ELR (cell line): ENCODE results near the gene EVPL.
"Not testable (repeated sequence)": the region's sequence is repeated elsewhere in the genome, so short reads cannot be mapped to it uniquely, and the experiment has no call there.

ENCODE experiments used
- DNase-seq: peaks from one replicate; pipeline ENCODE4 v3.0.0-alpha.2; 2015; ENCODE audit warnings: low read depth

EVPL gene

DNA sequence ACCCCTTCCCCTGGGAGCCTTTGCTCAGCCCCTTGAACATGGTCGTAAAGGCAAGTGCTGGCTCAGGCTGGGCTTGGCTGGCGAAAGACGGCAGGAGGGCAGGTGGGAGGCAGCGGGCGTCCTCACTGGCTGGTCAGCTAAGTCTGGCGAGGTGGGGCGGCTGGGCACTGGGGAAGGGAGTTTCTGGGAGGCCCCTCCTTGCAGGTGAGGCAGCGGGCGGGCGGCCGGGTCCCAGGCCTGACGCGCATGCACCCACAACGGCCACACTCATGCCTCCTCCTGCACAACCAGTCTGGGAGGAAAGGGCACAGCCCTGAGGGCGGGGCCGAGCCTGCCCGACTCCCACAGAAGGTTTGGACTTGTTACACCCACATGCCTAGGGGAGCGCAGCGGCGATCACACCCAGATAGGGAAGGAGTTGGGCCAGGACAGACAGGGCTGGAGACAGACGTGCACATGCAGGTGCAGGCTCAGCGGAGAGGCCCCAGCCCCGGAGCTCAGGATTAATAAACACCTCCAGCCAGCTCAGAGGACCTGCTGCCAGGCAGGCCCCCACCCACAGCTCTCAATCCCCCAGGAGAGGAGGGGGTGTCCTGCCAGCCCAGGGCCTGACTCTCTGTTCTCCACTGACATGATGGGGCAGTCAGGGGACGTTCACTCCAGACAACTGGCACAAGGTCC, at the start of gene EVPL:
Gene EVPL, minus strand, starts transcription at position 148 of the 681 bp plus-strand sequence. Its CDS starts 108 bp downstream, at position 40.
- DNase-seq, result no peak

DNA sequence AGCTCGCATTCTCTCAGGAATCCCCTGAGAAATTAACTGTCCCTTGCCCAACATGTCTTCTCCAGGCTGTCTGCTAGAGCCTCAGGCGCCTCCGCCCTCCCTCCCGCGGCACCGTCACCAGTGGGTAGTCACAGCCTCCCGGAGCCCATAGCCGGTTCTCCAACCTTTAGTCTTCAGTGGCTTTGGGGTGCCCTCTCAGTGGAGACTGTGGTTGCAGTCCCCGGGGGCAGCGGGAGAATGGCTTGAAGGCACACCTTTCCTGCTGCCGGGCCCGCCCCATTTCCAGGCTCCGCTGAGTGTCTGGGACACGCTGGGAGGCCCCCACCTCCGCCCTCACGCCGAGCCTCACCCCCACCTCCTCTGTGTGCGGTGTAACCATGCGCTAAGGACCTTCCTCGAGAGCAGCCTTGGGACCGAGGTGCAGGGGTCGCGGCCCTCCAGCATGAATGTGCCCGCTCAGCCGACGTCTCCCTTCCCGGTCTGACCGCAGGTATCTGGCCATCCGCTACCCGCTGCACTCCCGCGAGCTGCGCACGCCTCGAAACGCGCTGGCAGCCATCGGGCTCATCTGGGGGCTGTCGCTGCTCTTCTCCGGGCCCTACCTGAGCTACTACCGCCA, 49.1 kb upstream of the EVPL start:
- no peak for DNase-seq

DNA sequence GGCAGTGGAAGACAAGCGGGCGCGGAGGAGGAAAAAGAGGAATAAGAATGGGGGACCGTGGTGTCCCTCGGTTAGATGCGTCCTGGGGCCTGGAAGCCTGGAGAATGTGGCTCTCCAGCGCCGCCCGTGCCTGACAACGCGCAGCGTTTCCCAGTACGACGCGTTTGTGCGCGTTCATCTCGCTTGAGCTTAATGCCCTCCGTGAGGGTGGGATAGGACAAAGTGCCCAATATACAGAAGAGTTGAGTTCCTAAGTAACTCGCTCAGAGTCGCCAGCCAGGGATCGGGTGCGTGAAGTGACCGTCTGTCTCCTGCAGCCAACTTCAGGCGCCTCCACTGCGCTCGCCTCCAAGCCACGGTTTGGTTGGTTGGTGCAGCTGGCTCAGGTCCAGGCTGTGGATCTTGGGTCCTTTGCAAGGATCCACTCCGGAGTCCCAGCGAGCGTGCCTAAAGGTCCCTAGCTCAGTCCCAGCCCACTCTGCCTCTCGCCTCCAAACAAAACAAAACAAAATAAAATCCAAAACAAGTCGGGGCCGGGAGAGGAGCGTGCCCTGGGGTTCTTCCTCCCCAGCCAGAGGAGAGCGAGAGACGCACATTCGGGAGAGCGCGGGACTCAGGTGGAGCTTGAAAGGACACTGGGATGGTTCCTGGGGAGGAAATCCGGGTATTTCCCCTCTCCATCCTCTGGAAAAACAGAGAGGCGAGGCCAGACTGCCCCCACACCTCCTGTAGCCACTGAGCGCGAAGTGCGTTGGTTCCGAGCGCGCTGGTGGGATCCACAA, 48.4 kb upstream of the EVPL start:
- DNase-seq, result no peak

DNA sequence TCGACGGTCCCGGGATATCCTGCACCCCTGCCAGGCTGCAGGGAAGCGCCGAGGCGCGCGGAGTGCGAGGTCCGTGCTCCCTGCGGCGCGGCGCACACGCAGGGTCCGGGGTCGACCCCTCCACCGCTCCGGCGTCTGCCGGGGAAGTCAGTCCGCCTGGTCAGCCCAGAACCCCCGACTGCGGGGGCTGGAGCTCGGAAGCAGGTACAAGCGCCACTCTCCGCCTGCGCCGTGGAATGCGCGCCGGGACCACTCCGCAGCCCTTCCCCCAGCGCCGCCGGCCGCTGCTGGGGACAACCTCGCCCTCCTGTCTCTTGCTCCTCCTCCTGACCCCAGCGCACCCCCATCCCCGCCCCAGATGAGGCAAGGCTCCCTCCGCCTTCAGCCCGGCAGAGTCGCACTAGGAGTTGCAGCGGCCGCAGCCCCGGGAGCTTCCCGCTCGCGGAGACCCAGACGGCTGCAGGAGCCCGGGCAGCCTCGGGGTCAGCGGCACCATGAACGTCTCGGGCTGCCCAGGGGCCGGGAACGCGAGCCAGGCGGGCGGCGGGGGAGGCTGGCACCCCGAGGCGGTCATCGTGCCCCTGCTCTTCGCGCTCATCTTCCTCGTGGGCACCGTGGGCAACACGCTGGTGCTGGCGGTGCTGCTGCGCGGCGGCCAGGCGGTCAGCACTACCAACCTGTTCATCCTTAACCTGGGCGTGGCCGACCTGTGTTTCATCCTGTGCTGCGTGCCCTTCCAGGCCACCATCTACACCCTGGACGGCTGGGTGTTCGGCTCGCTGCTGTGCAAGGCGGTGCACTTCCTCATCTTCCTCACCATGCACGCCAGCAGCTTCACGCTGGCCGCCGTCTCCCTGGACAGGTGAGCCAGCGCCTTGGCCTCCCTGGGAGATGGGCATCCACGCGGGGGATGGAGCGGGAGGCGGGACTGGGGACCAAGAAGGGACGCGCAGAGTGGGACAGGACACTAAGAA, 47.6 kb upstream of the EVPL start, which contains the start of gene GALR2:
Gene GALR2, plus strand, starts transcription at position 392 of the 974 bp plus-strand sequence. Its CDS starts 103 bp downstream, at position 495.
- DNase-seq, result no peak

DNA sequence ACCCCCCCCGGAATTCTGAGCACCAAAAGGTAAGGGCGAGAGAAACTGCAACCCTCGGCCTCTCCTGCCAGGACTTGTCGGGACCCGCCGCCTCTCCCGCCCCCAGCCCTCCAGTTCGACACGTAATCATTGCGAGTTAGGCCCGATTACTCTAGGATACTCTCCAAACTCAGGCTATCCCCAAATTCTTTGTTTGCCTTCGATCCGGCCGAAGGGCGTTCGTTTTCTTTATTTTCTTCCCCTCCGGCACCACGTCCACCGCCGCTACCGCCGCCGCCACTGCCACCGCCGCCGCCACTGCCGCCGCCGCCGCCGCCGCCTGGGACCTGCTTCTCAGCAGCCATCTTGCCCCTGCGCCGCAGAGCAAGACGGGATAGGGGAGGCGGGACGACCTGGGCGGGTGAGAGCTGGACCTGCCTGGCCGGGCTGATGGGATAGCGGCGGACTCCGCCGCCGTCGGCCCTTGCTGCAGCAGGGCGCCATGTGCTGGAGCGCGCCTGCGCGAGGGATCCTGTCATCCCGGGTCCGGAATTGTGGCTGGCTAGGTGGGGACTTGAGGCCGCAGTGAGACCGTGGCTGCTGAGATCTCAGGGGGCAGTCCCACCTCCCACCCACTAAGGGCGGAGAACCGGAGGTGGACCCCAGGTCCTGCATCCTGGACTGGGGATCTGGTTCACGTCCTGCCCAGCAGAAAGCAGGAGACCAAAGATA, 45.2 kb upstream of the EVPL start, which contains the start of gene SRP68:
Gene SRP68, minus strand, starts transcription at position 370 of the 711 bp plus-strand sequence. Its CDS starts 26 bp downstream, at position 344.
- DNase-seq, result peak; percentile 95

DNA sequence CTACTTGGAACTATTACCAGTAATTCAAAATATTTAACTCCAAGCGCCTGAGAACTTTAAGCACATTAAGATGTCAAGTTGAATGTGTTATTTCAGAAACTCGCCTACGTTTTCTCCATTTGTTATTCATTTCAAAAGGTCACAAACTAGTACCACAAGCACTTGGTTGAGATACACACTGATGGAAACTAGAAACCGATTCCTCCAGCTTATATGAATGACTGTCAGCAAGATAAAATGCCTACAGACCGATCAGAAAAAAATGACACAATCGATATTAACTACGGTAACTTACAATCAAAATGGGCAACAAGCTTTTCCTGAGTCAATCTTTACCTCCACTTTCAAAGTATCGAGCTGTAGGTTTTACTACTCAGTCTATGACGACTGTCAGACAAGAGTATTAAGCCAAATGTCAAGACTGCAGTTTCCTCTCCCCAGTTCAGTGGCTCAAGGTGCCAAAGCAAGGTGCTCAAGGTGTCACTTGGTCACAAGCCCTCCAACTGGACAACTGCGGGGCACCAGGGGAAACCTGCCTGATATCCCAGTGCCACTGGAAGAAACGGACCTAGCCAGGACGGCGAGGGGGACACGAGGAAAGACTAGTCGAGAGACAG, 44.5 kb upstream of the EVPL start:
- DNase-seq, result no peak

DNA sequence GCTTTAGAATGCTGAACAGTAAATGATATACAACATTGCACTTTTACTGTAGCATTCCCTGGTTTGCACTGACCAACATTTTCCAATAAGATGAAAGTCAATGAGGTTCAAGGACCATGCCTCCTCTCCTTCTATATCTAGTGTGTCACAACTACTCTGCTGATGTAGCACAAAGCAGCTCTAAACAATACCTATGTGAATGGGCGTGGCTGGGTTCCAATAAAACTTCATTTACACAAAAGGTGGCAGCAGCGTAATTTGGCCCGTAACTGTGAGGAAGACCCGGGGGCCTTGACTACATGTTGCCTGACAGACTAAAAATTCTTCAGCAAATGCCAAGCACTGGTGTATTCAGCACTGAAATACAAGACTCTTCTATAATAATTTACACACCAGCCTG, 38.7 kb upstream of the EVPL start:
- DNase-seq, result no peak

DNA sequence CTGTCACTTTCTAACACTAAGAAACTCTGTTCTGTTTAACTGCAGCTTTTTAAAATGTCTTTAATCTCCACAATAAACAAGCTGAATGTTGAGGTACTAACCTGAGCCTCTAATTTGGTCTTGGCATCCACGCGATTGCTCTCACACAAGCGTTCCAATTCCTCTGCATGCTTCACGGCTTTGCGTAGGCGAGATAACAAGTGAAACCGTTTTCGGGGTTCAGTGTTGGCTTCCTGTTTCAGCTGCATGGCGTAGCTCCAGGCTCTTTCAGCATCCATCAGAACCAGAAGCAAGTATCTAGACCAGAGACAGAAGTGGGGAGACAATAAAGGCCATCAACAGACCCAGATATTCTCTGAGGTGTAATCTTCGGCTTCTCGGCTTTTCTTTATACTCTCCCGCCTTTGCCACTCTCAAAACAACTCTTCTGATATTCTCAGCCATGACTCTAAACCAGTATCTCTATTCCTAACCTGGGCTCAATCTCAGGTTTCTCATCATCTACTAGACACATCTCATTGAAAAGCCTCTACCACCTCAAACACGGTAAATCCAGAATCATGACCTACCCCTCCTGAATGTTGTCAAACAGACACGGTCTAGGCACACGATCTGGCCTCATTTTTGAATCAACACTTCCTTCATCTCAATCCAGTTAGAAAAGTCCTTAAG, 36.9 kb upstream of the EVPL start:
- no peak for DNase-seq

DNA sequence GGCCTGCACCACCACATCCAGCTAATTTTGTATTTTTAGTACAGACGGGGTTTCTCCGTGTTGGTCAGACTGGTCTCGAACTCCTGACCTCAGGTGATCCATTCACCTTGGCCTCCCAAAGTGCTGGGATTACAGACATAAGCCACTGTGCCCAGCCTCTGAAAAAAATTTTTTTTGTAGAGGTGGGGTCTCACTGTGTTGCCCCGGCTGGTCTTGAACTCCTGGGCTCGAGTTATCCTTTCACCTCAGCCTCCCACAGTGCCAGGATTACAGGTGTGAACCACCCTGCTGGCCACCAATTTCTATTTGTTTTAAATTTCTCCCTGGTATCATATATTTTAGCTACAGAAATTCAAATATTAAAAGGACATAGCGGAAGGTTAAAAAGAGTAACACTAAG, 31.2 kb upstream of the EVPL start:
- DNase-seq, result not testable (repeated sequence)

DNA sequence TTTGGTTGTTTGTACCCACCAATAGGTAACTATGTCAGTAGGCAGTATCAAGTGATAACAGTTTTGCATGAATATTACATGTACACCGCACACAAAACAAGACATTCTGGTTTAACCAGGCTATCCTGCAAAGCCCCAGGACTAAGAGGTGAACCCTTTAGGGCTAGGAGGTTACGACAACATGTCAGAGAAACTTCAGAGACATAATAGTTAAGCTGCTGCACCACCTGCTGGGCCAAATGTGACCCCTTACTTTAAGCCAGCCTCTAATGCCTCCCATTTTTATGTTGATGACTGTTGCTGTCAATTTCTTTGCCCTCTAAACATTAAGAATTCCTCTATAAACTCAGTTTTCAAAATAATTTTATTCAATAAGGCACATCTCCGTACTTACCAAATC, 29.8 kb upstream of the EVPL start:
- no peak for DNase-seq

DNA sequence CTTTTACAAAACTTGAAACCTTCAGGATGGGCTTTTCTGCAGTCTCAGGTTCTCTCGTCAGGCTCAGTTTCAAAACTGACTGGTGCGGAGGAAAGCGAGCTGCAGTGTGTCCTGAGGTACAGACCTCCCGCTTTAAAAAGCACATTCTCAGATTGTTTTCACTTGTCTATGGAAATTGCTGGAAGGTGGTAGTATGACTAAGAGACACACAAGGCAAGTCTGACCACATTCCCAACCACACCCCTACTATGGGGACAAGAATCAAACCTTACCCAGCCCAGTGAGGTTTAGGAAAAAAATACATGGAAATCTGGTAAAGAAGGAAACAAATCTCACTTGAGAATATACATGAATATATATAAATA, 27.0 kb upstream of the EVPL start:
- peak; percentile 82 for DNase-seq

DNA sequence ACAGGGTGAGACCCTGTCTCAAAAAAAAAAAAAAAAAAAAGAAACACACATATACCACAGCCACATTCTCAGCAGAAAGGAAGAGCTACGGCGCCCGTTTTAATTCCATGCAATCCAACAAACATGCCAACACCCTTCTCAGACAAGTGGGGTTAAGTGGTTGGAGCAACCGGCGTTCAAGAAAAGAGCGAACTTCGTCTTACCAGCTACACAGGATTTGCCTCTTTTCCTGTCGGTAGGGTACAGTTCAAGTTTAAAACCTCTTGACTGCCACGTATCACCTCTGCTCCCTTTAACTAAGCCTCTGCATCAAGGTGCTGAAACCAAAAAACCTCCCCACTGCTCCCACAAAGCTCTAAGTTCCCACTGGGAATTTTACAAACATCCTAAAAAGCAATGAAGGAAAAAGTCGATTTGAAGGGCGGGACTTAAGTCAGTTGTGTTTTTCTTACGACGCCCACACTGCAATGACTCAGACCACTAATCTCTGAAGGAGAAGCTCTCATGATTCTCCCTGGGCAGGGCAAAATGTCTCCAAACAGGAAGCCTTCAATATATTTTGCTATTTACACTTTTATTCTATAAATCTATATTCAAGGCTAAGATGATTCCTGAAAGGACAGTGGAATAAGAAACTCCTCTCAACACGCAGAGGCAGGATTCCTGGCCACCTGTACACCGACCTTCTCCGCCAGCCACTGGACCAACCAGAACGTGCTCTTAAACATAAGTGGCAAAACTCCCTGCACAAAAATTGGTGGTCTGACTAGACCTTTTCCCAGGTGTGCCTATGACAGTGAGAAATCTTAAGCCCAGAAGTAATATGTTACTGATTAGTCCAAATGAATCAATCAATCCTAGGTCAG, 26.4 kb upstream of the EVPL start:
- DNase-seq, result peak; percentile 87

DNA sequence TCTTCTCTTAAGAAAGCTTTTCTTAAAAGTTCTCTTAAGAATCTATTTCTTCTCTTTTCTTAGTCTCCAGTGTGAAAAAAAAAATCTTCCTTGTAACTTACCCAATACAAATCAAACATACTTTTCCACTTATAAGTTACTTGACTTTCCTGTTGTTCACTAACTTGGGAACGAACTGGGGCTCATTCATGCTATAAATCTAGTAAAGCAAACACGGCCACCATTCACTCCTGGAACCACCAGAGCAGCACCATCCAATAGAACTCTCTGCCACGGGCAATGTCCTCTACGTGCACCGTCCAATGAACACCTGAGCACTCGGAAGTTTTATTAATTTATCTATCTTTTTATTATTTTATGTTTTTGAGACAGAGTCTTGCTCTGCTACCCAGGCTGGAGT, 24.5 kb upstream of the EVPL start:
- no peak for DNase-seq

DNA sequence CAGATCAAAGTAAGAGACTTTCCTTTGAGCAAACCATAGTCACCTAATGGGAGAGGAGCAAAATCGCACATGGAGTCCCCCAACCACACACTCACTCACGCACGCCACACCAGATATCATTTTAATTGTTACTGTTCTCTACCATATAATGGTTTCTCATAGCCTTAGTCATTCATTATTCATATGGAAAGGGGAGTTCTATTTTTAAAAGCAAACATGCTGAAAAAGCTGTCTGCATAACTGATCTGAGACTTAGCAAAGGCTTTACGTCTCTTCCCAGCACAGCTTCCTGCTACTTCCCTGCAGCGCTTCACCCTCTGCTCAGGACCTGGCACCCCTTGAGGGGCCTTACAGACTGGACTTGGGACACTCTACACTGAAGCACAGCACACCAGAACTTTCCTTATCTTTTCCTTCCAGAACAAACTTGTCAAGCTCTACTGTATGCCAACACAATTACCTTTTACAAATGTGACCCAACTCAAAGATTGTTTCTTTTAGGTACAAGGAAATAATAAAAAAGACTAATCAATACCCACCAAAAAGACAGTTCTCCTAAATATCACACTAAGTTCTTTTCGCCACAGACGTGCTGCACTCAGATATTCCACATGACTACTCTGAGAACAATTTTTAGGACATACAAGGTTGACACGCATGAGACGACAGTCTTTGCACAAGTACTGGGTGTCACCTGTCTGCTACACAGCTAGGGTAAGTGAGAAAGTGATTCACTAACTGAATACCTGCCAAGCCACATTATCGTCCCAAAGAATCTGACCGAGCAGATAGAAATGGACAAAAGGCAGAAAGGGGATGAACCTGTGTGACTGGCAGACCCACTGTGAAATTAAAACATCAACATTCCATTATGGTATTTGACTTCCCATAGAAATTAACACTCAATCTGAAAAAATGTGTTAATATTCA, 23.7 kb upstream of the EVPL start:
- peak; percentile 26 for DNase-seq

DNA sequence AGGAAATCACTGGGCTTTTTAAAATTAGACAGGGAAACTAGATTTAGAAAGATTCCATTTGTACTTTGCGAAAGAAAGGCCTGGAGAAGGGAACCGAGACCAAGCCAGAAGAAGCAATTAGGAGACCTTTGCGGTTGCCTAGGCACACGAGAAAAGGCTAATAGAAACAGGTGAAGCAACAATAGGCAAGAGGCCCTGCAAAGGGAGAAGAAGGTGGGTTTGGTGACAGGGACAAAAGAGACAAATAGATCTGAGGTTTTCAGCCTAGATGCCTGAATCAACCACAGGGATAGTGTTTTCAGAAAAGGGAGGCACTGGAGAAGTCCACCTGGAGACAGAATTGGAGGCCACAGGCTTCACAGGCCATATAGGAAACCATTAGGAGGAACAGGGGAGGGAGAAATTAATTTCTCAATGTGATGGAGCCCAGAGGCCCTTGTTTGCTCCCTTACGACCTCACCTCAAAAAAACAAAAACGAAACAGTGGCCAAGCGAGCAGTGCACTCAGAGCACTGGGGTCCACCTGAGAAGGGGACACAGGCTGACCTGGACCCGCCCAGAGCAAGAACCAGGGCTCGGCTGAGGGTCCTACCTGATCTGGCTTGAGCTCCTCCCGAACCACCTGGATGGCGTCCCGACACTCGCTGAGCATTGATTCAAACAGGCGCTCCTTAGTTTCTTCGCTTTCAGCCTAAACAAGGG, 22.9 kb upstream of the EVPL start:
- DNase-seq, result no peak

DNA sequence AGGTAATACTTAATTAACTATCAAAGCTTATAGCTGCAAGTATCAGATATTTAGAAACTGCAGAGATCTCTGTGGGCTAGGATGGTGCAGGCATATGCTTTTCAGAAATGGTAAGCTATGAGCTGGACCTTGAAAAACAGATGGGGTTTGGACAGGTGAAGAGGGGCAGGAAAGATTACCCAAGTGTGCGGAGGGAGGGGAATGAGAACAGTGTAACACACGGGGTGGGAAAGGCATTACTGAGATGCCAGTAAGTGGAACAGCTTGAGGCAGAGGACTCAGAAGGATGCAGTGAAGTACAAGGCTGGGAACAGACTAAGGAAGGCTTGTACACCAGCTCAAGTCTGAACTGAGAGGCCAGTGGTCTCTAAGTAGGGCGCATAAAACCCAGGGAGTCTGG, 22.1 kb upstream of the EVPL start:
- DNase-seq, result no peak

DNA sequence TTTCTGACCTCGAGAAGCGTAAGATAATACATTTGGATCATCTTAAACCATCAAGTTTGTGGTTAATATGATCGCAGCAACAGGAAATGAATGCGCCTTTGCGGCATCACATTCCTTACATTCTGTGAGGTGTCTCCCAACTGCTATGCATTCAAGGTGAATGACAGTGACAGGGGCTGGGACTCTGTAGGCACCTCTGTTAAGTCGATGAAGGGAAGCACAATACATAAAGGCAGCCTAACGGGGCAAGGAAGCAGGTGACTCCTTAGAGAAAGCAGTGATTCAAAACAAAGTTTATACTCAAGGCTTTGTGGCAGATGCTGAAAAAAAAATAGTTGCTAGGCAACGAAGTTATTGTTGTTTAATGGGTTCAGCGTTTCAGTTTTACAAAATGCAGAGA, 21.6 kb upstream of the EVPL start:
- DNase-seq, result peak; percentile 90
